SU-DHL-6 (cell line): Measurements from ENCODE around the gene GNB1L.

Experiments used
- H2AFZ ChIP-seq: fragments of 200-600 bp; sonication (generic); 2 replicates; pipeline ENCODE4 v1.6.1; 2014; ENCODE audit warnings: low read depth, mild to moderate bottlenecking, moderate library complexity, mixed read lengths, antibody characterized with exemption, low read length; ENCODE audit not compliant: severe bottlenecking
- H3F3A ChIP-seq: fragments of 200-600 bp; shearing (Covaris generic); 2 replicates; pipeline ENCODE4 v1.6.0; 2016; ENCODE audit warnings: antibody characterized with exemption, mild to moderate bottlenecking; ENCODE audit not compliant: insufficient read depth
- H3K27ac ChIP-seq: fragments of 200-600 bp; sonication (generic); 2 replicates; pipeline ENCODE4 v1.5.1; 2016; ENCODE audit warnings: low read depth, mild to moderate bottlenecking, low read length, moderate library complexity, mixed read lengths
- H3K27me3 ChIP-seq: fragments of 200-600 bp; sonication (generic), shearing (Covaris generic); 2 replicates; pipeline ENCODE4 v1.6.0; 2014; ENCODE audit warnings: mild to moderate bottlenecking, low read length
- H3K36me3 ChIP-seq: fragments of 200-600 bp; sonication (generic); 2 replicates; pipeline ENCODE4 v1.6.1; 2014; ENCODE audit warnings: mild to moderate bottlenecking, low read length, mixed read lengths
- H3K4me2 ChIP-seq: fragments of 300-600, 200-600 bp; shearing (Covaris generic), sonication (generic); 2 replicates; pipeline ENCODE4 v1.6.0; 2014; ENCODE audit warnings: low read length, low read depth, mild to moderate bottlenecking; ENCODE audit not compliant: poor library complexity, severe bottlenecking
- H3K4me3 ChIP-seq: fragments of 200-600 bp; sonication (generic); 2 replicates; pipeline ENCODE4 v1.5.1; 2014; ENCODE audit warnings: antibody characterized with exemption, low read length, mild to moderate bottlenecking, mixed read lengths; ENCODE audit not compliant: insufficient read depth, poor library complexity, severe bottlenecking
- H3K79me2 ChIP-seq: fragments of 200-600 bp; sonication (generic); 2 replicates; pipeline ENCODE4 v1.6.1; 2014; ENCODE audit warnings: mild to moderate bottlenecking, low read length, moderate library complexity; ENCODE audit not compliant: insufficient read depth
- H3K9ac ChIP-seq: fragments of 200-600 bp; sonication (generic); 2 replicates; pipeline ENCODE4 v1.7.0; 2014; ENCODE audit warnings: mild to moderate bottlenecking, low read length
- H3K9me2 ChIP-seq: fragments of 200-600 bp; sonication (generic); replicated peaks from 2 replicates; pipeline ENCODE4 v1.6.1; 2014; ENCODE audit warnings: low read length; ENCODE audit not compliant: insufficient read depth
- H3K9me3 ChIP-seq: fragments of 200-600 bp; sonication (generic); 2 replicates; pipeline ENCODE4 v1.6.1; 2014; ENCODE audit warnings: low read length, mixed read lengths; ENCODE audit not compliant: insufficient read depth
- H4K20me1 ChIP-seq: fragments of 200-600 bp; sonication (generic); 2 replicates; pipeline ENCODE4 v1.6.1; 2014; ENCODE audit warnings: low read depth, mild to moderate bottlenecking, antibody characterized with exemption, low read length, moderate library complexity, mixed read lengths
- CTCF ChIP-seq: fragments of 200-600 bp; sonication (generic); IDR thresholded peaks from one replicate; pipeline ENCODE4 v1.5.1; 2017; ENCODE audit warnings: antibody characterized with exemption, mild to moderate bottlenecking, low read length, moderate library complexity; ENCODE audit not compliant: insufficient read depth, poor library complexity, severe bottlenecking
- EZH2phosphoT487 ChIP-seq: fragments of 200-600 bp; sonication (generic), shearing (Covaris generic); conservative IDR thresholded peaks from 2 replicates; pipeline ENCODE4 v1.6.1; 2018; ENCODE audit warnings: mild to moderate bottlenecking, antibody characterized with exemption, low read length, moderate library complexity, mixed read lengths

The GNB1L gene

GRCh38 chr22:19758896-19759426, 95.7 kb downstream of the GNB1L start:
- H3K27ac ChIP-seq, result no peak overlapping the region
- H3K9me2 ChIP-seq, result no peaks in the 10 kb centered on the region
- H3K4me2 ChIP-seq, result no peak overlapping the region
- no peak overlapping the region for H2AFZ ChIP-seq
- H3K4me3 ChIP-seq, result no peak overlapping the region
- H3K9me3 ChIP-seq, result no peaks in the 10 kb centered on the region
- H3K79me2 ChIP-seq, result no peaks in the 10 kb centered on the region
- H4K20me1 ChIP-seq, result no peaks in the 10 kb centered on the region
- no peak for TF ChIP-seq EZH2phosphoT487
- TF ChIP-seq CTCF, result no peak
- H3K27me3 ChIP-seq, result no peaks in the 10 kb centered on the region
- no peaks in the 10 kb centered on the region for H3F3A ChIP-seq
- no peak overlapping the region for H3K9ac ChIP-seq
- H3K36me3 ChIP-seq, result no peaks in the 10 kb centered on the region

GRCh38 chr22:19757985-19758895, 96.4 kb downstream of the GNB1L start:
- H3K27me3 ChIP-seq, result no peaks in the 10 kb centered on the region
- no peak overlapping the region for H3K27ac ChIP-seq
- H3K36me3 ChIP-seq, result no peaks in the 10 kb centered on the region
- H3K4me2 ChIP-seq, result no peak overlapping the region
- no peak overlapping the region for H3K4me3 ChIP-seq
- no peaks in the 10 kb centered on the region for H4K20me1 ChIP-seq
- no peak overlapping the region for H2AFZ ChIP-seq
- H3F3A ChIP-seq, result no peaks in the 10 kb centered on the region
- no peak overlapping the region for H3K9ac ChIP-seq
- no peaks in the 10 kb centered on the region for H3K79me2 ChIP-seq
- no peak for TF ChIP-seq CTCF
- no peak for TF ChIP-seq EZH2phosphoT487
- no peaks in the 10 kb centered on the region for H3K9me3 ChIP-seq
- no peaks in the 10 kb centered on the region for H3K9me2 ChIP-seq

- H2AFZ ChIP-seq, result no peak overlapping the region
- H3K4me2 ChIP-seq, result no peak overlapping the region
- no peak overlapping the region for H3K27ac ChIP-seq
These were observed 97.3 kb downstream of the GNB1L start for GRCh38 chr22:19757140-19757984.

More at GRCh38 chr22:19757140-19757984, 97.3 kb downstream of the GNB1L start:
- H3K9me2 ChIP-seq, result no peaks in the 10 kb centered on the region
- H3K9ac ChIP-seq, result no peak overlapping the region
- H4K20me1 ChIP-seq, result no peaks in the 10 kb centered on the region
- no peak overlapping the region for H3K4me3 ChIP-seq
- no peaks in the 10 kb centered on the region for H3K27me3 ChIP-seq
- H3K79me2 ChIP-seq, result no peaks in the 10 kb centered on the region
- H3F3A ChIP-seq, result no peaks in the 10 kb centered on the region
- no peaks in the 10 kb centered on the region for H3K9me3 ChIP-seq
- H3K36me3 ChIP-seq, result no peaks in the 10 kb centered on the region
- no peak for TF ChIP-seq CTCF
- no peak for TF ChIP-seq EZH2phosphoT487
